NK-92 (cell line): Measurements from ENCODE around the gene LMCD1.

ENCODE experiments used
- DNase-seq: peaks from one replicate; lab custom pipeline; 2025; ENCODE audit not compliant: unreplicated experiment; lab: John Stamatoyannopoulos, UW

LMCD1 gene

DNA sequence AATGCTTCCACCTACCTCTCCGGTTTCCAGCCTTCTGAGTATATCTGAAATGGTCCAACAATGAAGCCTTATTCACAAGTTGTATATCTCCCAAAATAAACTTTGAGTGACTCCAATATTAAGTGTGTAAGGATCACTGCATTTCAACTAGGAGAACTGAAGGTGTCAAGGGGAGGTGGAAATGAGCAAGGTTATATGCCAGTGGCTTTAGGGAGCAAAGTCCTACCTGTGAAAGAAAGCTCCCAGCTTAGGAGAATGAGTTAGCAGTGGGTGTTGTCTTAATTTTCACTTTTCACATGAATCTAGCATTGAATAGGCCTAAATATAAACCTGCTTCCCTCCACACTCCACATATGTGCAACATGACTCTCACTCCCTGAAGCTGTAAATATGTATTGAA is 29.0 kb downstream of the LMCD1 start:
- DNase-seq = no peak

DNA sequence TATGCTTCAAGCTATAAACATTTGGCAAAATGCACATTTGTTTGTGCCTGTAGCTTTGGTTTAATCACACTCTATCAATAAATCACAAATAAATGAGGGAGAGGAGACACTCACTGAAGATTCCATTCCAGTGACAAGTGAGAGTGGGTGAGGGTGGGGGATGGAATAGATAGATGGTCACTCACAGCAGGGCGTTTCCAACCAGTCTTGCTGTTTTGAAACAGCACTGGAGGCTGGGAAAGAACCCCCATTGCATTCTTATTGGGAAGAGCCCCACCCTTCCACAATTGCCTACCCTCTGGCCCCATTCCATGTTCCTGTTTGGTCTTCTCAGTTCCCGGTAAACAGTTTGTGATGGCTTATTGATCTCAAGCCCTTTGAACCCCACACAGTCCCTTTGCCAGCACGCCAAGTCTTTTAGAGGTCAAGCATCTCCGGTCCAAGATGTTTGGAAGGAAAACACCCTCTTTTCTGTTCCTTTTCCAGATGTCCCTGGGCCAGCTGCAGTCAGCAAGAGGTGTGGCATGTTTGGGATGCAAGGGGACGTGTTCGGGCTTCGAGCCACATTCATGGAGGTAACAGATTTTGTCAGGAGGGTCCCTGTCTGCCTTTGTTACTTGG is 30.7 kb downstream of the LMCD1 start:
- no peak for DNase-seq

DNA sequence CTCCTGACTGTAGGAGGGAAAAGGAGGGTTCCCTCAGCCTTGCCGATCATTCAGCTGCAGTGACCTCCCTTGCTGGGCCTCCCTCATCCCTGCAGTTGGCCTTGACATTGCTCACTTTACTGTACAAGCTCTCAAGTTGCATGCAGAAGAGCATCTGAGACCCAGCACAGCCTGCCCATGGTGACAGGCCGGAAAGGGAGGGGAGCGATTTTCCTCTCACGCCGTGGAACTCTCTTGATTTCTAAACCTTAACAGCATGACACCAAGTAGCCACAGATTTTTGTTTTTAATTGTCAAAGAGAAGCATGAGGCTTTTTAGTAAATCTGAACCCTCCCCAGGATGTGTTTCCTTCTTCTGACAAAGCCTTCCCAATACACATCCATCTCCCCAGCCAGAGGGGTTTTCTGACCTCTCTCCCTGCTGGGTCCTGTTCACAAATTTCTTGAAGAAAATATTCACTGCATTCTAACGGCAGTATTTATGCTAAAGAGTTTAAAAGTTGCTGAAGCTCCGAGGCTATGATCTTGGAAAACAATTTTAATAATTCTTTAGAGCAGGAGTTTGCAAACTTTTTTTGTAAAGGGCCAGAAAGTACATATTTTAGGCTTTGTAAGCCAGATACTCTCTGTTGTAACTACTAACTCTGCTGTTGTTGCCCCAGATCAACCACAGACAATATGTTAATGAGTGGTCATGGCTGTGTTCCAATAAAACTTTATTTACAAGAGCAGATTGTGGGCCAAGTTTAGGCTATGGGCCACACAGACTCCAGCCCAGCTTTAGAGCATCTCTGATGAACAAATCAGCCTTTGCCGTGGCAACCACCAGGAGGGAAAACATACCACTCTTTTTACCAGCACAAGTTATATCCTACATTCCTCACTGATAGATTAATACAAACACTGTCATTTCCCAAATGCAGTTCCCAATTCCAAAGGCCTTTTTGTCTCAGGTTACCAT is 34.8 kb downstream of the LMCD1 start:
- DNase-seq = no peak

DNA sequence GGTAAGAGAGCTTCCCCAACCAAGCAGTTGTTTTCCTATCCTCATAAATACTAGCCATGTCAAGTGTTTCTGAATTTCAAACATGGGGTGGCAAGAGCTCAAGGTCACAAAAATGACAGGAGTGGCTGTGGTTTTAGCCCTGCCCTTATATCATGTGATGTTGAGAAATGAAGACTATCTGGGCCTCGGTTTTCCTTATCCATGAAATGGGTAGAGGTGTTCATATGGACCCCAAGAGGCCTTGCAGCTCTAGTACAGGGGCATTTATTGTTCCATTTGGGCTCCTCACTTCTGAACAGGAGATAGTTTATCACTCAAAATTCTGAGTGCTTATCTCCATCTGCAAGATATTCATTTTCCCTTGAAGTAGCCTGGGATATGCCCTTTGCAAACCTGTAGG is 35.8 kb downstream of the LMCD1 start:
- DNase-seq = no peak

DNA sequence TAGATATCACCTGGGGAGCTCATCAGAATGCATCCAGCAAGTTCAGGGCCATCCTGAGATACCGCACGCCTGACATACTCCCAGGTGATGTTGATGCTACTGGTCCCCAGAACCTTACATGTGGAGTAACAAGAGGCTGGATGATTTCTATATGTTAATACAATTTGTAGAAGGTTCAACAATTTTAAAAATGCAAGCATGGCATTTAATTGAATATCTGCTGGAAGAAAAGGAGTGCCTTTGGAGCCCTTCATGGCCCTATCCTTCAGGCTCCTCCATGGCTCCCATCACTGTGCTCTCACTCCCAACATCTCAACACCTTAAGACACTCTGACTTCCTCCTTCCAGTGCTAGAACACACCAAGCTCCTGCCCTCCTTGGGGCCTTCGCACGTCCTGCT is 36.6 kb downstream of the LMCD1 start:
- no peak for DNase-seq

DNA sequence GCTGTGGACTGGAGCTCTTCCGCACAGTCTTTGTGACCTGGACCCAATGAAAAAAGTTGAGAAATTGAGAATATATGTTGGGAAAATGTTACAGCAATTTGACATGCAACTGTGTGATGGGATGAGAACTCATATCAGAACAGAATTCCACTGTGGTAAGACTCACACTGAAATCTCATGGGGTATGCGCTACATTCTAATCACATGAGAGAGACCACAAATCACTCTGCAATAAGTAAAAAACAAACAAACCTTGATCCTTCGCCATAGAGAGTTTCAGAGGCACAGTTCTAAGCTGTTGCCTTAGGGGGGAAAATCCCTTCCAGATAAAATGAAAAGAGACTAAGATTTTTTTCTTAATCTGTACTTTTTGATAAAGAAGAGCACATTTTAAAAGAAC is 37.3 kb downstream of the LMCD1 start:
- no peak for DNase-seq

DNA sequence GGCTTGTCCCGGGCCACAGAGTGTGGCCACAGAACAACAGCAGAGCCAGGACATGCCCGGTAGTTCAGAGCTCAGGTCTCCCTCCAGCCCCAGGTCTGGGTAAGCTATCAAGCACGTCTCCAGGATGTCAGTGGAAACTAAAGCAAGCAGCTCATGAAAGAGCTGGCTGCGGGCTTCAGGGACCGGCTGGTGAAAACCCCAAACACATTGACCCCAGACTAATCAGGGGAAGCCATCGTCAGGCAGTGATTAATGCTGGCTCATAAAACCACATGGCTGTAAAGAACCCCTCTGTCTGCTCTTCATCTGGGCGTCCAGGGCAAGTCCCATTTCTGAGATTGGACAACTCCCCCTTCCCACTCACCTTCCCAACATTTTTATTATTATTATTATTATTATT is 37.8 kb downstream of the LMCD1 start:
- DNase-seq = no peak

DNA sequence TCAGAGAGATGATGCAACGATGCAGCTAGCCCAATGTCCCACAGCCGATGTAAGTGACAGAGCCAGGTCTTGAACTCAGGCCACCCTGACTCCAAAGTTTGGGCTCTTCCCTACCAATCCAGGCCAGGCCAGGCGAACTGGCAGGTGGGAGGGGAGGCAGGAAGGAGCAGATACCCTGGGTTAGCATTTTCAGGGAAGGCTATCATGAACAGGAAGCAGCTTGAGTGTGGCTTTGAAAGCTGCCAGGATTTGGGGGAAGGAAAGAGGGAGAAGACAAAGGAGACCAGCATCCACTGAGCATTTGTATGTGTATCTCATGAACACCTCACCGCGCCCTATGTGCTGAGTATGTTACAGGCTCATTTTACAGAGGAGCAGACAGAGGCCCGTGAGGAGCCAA is 38.8 kb downstream of the LMCD1 start:
- DNase-seq = no peak

DNA sequence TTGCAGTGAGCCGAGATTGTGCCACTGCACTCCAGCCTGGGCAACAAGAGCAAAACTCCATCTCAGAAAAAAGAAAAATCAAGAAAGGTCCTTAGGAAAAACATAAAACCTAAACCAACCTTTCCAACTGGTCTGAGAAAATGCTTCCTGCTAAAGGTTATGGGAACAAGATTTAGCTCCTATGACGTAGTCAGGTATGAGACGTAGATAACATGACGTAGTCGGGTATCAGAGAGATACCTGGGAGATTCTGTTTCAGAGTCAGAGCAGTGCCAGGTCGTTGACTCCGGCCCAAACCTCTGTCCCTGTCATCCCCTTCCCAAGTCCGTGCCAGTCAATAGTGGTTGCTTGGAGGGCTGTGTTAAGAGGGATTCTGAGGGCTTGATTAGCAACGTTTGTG is 39.9 kb downstream of the LMCD1 start:
- no peak for DNase-seq

DNA sequence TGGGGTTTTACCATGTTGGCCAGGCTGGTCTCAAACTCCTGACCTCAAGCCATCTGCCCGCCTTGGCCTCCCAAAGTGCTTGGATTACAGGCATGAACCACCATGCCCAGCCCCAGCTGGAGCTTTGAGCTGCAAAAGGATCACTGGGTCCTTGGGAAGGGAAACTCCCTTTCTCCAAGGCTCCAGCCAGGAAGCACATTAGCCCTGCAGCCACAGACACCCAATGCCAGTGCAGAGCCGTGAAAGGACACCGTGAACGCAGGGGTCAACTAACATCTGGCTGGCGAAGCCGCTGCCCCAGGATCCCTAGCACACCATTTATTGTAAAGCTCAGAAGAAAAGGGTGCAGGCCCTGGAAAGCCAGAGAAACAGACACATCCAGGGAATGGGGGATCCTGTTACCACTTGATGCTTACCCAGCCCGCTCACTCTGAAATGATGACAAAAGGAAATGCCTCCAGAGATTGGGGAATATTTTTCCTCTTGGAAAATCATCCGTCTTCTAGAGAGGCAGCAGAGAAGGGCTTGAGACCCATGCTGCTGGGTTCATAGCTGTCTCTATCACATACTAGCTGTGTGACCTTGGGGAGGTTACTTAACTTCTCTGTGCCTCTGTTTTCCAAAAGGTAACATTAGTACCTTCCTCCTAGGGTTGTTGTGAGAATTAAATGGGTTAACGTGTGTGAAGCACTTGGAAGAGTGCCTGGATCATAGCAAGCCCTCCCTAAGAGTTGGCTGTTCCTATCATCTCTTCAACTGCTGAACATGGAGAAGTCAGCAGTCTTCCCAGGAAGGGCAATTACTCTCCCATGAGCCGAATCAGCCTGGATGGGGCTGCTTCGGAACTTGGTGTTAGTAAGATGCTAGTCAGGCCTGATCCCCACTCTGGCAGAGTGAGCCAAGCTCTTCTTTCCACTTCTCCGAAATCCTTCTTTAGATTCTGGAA is 40.8 kb downstream of the LMCD1 start:
- DNase-seq = no peak

DNA sequence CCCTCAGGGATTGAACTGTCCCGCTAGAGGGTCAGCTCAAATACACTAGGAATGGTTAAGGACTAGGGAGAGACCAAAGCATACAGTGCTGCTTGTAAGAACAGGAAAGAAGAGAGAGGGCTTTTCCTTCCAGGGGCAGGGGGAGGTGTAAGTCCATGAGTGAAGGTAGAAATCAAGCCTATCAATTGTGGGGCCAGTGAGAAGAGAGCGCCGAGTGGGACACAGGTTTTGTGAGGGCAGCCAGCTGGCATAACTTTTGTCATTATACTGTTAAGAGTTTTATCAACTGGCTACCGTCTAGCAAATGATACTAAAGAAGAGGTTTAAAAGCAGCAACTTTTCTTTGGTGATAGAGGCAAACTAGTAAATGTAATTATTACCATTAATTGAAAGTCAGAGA is 45.0 kb downstream of the LMCD1 start:
- DNase-seq = no peak

DNA sequence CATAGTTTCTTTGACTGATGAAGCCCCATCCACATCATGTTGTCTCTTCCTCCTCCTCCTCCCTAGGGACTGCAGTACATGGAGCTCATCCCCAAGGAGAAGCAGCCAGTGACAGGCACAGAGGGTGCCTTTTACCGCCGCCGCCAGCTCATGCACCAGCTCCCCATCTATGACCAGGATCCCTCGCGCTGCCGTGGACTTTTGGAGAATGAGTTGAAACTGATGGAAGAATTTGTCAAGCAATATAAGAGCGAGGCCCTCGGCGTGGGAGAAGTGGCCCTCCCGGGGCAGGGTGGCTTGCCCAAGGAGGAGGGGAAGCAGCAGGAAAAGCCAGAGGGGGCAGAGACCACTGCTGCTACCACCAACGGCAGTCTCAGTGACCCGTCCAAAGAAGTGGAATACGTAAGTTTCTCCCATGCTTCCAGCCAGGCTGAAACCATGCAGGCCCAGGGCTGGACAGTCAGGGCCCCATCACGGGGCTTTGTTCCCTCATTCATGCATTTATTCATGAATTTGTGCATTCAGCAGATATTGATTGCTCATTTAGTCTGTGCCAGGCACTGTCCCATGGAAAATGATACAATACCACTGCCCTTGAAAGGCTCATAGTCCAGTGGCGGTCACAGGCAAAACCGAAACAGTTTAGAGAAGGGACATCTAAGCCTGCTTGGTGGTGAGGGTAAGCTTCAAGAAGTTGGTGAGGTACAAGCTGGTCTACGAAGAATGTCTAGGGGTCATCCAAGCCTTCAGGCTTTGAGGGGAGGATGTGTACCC is 47.1 kb downstream of the LMCD1 start:
- DNase-seq = no peak

DNA sequence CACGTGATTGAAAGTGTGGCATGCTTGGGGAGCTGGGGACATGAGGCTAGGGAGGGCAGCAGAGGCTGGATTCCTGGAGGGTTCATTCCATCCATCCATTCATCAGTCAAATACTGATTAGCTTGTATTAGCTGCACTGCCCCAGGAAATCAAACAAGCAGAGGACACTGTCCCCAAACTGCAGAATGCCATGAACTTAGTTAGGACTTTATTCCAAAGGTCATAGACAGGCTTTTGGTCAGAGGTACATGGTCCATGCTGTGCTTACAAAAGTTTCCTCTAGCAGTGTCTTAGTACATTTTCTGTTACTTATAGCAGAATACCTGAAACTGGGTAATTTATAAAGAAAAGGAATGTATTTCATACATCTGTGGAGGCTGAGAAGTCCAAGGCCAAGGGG is 47.7 kb downstream of the LMCD1 start:
- no peak for DNase-seq

DNA sequence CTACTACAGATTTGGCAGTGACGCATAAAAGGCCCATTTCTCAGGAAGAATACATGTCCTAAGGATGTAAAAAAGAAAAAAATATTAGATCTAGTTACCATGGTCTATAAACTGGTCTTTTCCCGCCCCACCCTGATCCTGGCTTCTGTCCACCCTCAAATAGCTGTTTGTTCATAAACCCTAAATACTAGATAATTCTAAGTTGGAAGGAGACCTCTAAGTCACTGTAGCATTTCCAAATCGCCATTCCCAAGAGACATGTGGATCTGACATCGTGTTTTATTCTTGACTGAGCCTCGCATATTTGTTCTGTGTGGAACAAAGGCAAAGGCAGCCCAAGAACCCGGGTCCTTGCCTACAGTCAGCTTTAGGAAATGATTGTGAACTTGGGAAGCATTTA is 49.0 kb downstream of the LMCD1 start:
- no peak for DNase-seq

DNA sequence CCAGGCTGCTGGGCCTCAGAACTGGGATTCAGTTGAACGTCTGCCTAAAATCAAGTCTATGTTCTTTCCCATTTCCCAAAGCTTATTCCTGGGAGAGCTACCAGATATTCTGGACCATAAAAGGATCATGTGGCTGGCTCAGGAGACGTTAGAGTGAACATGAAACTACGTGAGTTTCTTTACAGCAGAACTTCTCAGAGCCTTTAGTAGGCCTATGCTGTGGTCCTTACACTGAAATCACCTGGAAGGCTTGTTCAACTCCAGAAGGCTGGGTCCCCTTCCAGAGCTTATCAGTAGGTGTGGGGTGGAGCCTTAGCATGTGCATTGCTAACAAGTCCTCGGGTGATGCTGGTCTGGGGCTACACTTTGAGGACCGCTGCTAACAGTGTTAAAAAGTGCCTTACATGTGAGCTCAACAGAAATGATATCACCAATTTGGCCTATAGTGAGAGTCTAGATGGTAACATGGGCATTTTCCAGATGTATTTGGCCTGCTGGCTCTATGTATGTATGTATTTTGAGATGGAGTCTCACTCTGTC is 50.7 kb downstream of the LMCD1 start:
- DNase-seq = no peak

DNA sequence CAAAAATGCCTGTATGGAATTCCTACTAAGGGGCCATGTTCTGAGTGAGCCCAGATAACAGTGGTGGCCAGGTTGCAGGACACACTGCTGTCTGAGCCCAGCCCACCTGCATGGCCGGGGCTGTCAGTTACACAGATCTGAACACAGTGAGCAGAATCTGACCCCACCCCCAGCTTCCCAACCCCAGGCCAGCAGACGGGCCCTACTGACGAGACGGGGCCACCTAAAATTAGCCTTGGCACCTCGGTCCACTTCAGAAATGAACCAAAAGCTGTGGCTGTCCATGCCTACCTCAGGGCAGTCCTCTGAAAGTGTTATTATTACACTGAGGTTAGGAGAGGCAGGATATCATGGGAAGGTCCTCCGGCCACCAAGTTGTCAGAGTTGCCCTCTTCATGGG is 51.8 kb downstream of the LMCD1 start:
- no peak for DNase-seq

DNA sequence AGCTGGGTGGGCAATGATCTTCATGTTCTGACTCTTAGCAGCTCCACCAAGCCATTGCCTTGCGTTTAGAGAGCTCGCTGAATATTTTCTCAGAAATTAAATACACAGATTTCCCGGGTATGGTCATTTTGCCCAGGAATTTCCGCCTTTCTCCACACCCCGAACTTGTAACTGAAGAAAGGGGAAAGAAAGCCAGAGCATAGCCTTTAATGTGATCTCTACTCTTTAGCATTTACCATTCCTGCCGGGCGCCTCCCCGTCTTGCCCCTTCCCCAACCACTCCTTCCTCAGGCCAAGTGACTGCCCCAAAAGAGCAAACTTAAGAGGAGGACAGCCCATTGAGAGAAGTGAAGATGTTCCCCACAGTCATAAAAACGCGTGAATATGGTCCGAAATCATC is 53.1 kb downstream of the LMCD1 start:
- no peak for DNase-seq

DNA sequence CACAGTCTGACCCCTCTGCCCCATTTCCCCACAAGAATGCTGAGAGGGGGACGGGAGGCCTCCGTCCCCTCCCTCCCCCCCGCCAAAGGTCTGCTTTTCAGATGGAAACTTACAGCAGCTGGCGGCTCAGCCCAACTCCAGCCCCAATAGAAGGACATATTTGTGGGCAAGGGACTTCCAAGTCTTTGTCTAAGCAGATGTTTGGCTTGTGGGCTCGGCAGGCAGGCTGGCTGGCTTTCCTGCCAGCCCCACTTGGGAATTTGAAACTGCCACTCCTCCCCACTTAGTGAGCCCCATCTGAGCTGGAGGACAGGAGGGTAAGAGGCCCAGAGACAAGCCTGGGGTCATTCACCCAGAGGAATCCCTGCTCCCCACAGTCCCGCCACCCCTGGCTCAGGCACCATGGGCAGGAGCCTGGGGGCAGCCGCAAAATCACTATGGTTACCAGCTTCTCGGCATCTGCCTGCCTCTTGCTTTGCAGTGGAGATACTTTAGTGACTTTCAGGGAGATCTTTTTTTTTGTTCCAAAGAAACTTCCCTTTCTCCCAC is 53.6 kb downstream of the LMCD1 start:
- no peak for DNase-seq

DNA sequence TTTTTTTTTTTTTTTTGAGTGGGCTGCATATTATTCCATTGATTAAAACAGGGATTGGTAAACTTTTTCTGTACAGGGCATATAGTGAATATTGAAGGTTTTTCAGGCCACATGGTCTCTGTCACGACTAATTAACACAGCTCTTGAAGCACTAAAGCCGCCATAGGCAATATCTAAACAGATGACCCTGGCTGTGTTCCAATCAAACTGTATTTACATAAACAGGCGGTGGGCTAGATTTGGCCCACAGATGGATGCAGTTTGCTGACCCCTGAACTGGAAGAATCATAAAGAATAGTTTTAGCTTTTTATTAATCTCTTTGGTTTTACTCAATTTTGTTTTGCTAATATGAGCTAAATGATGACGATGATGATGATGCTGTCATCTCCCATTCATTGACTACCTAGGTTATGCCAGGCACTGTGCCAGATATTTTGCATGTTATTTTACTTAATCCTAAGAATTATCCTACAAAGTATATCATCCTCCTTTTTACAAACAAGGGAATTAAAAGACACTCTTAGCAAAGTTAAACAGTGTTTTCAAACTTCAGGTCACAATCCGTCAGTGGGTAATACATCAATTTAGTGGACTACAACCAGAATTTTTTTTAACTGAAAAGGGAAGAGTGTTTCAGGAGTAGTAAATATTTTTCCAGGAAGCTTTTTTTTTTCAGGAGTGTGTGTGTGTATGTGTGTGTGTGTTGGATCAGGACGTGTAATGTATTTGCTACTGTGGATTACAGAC is 54.3 kb downstream of the LMCD1 start:
- DNase-seq = no peak

DNA sequence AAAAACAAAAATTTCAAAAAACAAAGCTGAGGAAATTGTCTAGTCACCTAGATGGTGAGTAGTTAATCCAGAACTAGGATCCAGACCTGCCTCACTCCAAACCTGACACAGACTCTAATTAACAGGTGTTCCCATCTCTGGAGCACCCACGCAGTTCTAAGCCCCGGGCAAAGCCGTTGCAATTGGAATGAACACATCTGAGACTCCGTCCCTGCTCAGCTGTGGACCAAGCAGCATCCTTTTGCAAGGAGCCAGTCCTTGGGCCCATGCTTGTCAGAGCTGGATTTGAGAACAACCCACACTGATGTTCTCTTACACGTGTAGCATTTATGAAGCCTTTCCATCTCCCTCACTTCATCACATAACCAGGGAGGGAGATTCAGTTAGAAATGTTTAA is 54.8 kb downstream of the LMCD1 start:
- DNase-seq = no peak
